Smooth muscle cell (in vitro differentiated cells): Measurements from ENCODE around the gene RGL4. TPM values are rescaled to one million over a fixed set of nuclear protein-coding genes. Genes with fewer than 3 reads are reported as not detected.

Experiments used
- DNase-seq: peaks from one replicate; lab custom pipeline; 2025; ENCODE audit not compliant: unreplicated experiment; lab: John Stamatoyannopoulos, UW
- H2AFZ ChIP-seq: fragments of 200-600 bp; sonication (generic); 2 replicates; pipeline ENCODE4 v1.6.0; 2016; ENCODE audit warnings: antibody characterized with exemption, low read depth, mild to moderate bottlenecking
- H3F3A ChIP-seq: fragments of 200-600 bp; sonication (generic); 2 replicates; pipeline ENCODE4 v1.6.0; 2017; ENCODE audit warnings: antibody characterized with exemption, low read depth
- H3K27ac ChIP-seq: fragments of 200-600 bp; sonication (generic); 2 replicates; pipeline ENCODE4 v1.5.1; 2016; ENCODE audit warnings: low read depth, mild to moderate bottlenecking
- H3K27me3 ChIP-seq: fragments of 200-600 bp; sonication (generic); 2 replicates; pipeline ENCODE4 v1.6.1; 2016; ENCODE audit warnings: low read depth, mild to moderate bottlenecking
- H3K36me3 ChIP-seq: fragments of 200-600 bp; sonication (generic); 2 replicates; pipeline ENCODE4 v1.5.1; 2016; ENCODE audit warnings: low read depth
- H3K4me1 ChIP-seq: fragments of 200-600 bp; sonication (generic); 2 replicates; pipeline ENCODE4 v1.5.1; 2016; ENCODE audit warnings: low read depth
- H3K4me2 ChIP-seq: fragments of 200-600 bp; sonication (generic); 2 replicates; pipeline ENCODE4 v1.6.0; 2016; ENCODE audit warnings: mild to moderate bottlenecking
- H3K4me3 ChIP-seq: fragments of 200-600 bp; sonication (generic); 2 replicates; pipeline ENCODE4 v1.5.1; 2016; ENCODE audit warnings: mild to moderate bottlenecking
- H3K79me2 ChIP-seq: fragments of 200-600 bp; sonication (generic); 2 replicates; pipeline ENCODE4 v1.6.0; 2016; ENCODE audit warnings: low read depth, mild to moderate bottlenecking
- H3K9ac ChIP-seq: fragments of 200-600 bp; sonication (generic); 2 replicates; pipeline ENCODE4 v1.6.0; 2016; ENCODE audit warnings: low read depth
- H3K9me3 ChIP-seq: fragments of 200-600 bp; sonication (generic); replicated peaks from 2 replicates; pipeline ENCODE4 v1.5.1; 2016; ENCODE audit warnings: low read depth
- H4K20me1 ChIP-seq: fragments of 200-600 bp; sonication (generic); 2 replicates; pipeline ENCODE4 v1.6.0; 2016; ENCODE audit warnings: low read depth
- WGBS: methylation state at CpG from one replicate; pipeline ENCODE4 v1.1.7; 2016; ENCODE audit warnings: low lambda C conversion rate; 5-methylcytosine and 5-hydroxymethylcytosine counted together
- polyA plus RNA-seq: library from polyadenylated mRNA; unstranded; fragments of >200 nt; fragmentation: Nextera tagmentation; extraction: Ambion mirVana; gene quantifications from 2 replicates; pipeline ENCODE4 v1.2.1, GENCODE V29; 2016
- total RNA-seq: library from RNA; depleted of rRNA; stranded (reverse); fragments of >200 nt; gene quantifications from 2 replicates; pipeline ENCODE4 v1.2.3, GENCODE V29; 2014
- TF ChIP-seq, protein P1 (sequence below): fragments of 200-600 bp; sonication (generic); IDR thresholded peaks from 2 replicates; pipeline ENCODE4 v1.5.1; 2017; ENCODE audit warnings: borderline replicate concordance, mild to moderate bottlenecking, antibody characterized with exemption; ENCODE audit not compliant: insufficient read depth, poor library complexity, severe bottlenecking

Gene RGL4
- total and polyA plus RNA-seq, 2 experiments from 2014 or later: 0.23 TPM; not detected in 1

DNA sequence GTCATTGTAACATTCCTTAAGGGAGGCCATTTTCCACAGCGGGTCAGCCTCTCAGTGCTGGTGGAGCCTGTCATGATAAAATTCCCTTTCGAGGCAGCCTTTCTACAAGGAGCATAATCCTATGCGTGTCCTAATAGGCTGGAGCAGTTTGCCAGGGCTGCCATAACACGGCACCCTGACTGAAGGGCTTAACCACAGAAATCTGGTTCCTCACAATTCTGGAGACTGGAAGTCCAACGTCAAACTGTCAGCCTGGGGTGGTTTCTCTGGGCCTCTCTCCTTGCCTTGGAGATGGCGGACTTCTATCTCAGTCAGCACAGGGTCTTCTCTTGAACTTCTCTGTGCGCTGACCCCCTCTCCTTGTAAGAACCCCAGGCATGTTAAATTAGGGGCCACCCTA, 1.4 kb upstream of the RGL4 start:
- Histone ChIP-seq H3K9me3 (no peaks in the 10 kb centered on the region), H3K4me1 (no peaks in the 10 kb centered on the region), H3K79me2 (no peaks in the 10 kb centered on the region), H2AFZ (no peak overlapping the region), H3K9ac (no peak overlapping the region), H3F3A (no peaks in the 10 kb centered on the region), H3K27me3 (no peaks in the 10 kb centered on the region), H4K20me1 (no peaks in the 10 kb centered on the region), H3K27ac (no peak overlapping the region), H3K4me2 (no peak overlapping the region), H3K4me3 (no peak overlapping the region), H3K36me3 (no peaks in the 10 kb centered on the region)
- DNase-seq: no peak
- WGBS: 98% methylated on average over 7 of the region's 7 CpGs
- TF ChIP-seq, protein P1, sequence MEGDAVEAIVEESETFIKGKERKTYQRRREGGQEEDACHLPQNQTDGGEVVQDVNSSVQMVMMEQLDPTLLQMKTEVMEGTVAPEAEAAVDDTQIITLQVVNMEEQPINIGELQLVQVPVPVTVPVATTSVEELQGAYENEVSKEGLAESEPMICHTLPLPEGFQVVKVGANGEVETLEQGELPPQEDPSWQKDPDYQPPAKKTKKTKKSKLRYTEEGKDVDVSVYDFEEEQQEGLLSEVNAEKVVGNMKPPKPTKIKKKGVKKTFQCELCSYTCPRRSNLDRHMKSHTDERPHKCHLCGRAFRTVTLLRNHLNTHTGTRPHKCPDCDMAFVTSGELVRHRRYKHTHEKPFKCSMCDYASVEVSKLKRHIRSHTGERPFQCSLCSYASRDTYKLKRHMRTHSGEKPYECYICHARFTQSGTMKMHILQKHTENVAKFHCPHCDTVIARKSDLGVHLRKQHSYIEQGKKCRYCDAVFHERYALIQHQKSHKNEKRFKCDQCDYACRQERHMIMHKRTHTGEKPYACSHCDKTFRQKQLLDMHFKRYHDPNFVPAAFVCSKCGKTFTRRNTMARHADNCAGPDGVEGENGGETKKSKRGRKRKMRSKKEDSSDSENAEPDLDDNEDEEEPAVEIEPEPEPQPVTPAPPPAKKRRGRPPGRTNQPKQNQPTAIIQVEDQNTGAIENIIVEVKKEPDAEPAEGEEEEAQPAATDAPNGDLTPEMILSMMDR: no peak

DNA sequence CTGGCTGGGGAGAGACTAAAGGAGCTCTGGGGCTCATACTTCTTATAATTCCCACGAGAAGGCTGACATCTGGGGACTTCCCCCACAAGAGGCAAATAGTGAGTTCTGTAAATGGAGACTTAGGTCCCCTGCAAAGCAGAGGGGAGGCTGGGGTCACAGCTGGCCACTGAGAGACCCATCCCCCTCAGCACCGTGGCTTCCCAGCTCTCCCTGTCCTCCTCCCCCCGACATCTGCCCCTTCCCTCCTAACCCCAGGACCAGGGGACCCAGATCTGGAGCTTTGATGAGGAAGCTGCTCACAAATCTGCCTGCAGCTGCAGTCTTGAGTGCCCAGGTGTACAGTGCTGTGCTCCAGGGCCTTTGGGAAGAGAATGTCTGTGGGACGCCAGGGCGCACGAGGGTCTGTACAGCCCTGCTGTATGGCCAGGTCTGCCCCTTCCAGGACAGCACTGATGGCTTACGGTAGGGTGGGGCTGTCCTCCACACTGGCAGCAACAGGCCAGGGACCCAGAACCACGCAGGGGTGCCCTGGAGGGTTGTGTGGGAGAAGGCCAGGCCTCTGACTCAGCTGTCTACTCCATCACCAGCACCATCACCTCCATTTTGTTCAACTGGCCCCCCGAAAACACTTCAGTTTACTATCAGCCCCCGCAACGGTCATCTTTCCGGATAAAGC, 1.1 kb downstream of the RGL4 start:
- H3K27ac ChIP-seq: no peak overlapping the region
- WGBS: 95% methylated on average over 12 of the region's 12 CpGs
- H3K27me3 ChIP-seq: no peaks in the 10 kb centered on the region
- H3K36me3 ChIP-seq: no peaks in the 10 kb centered on the region
- no peaks in the 10 kb centered on the region for H3K4me1 ChIP-seq
- no peak overlapping the region for H3K4me3 ChIP-seq
- peaks cover 5% of the 10 kb centered on the region for H4K20me1 ChIP-seq
- H3K9me3 ChIP-seq: no peaks in the 10 kb centered on the region
- no peak overlapping the region for H2AFZ ChIP-seq
- no peak overlapping the region for H3K9ac ChIP-seq
- no peaks in the 10 kb centered on the region for H3K79me2 ChIP-seq
- no peaks in the 10 kb centered on the region for H3F3A ChIP-seq
- no peak overlapping the region for H3K4me2 ChIP-seq
- DNase-seq: no peak
- TF ChIP-seq, protein P1: no peak

DNA sequence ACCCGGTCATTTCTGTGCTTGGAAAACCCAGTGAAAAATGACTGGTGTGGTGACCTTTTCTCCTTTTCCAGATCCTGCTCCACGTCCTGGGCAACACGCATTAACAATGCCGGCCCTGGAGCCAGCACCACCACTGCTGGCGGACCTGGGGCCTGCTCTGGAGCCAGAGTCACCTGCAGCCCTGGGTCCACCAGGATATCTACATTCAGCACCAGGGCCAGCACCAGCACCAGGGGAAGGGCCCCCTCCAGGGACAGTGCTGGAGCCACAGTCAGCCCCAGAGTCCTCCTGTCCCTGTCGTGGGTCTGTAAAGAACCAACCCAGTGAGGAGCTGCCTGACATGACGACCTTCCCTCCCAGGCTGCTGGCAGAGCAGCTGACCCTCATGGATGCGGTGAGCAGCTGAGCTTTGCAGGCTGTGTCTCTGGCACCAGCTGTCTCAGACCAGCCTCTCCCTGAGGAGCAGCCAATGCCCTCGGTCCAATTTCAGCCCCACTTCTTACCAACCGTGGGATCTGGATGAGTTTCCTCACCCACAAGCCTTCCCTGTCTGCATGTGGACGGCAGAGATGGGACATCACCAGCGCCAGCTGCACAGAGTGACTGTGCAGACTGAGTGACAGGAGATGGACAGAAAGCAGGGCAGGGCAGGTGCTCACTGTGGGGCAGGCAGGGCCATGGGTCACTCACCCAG, 1.9 kb downstream of the RGL4 start:
- H4K20me1 ChIP-seq: peaks cover 13% of the 10 kb centered on the region
- H3K9me3 ChIP-seq: no peaks in the 10 kb centered on the region
- no peaks in the 10 kb centered on the region for H3F3A ChIP-seq
- H3K9ac ChIP-seq: no peak overlapping the region
- H3K27me3 ChIP-seq: no peaks in the 10 kb centered on the region
- H2AFZ ChIP-seq: no peak overlapping the region
- no peak overlapping the region for H3K4me2 ChIP-seq
- H3K4me1 ChIP-seq: no peaks in the 10 kb centered on the region
- no peaks in the 10 kb centered on the region for H3K79me2 ChIP-seq
- 96% methylated on average over 12 of the region's 12 CpGs for WGBS
- no peaks in the 10 kb centered on the region for H3K36me3 ChIP-seq
- no peak overlapping the region for H3K27ac ChIP-seq
- TF ChIP-seq, protein P1: no peak
- H3K4me3 ChIP-seq: no peak overlapping the region
- DNase-seq: no peak
